OCI-LY7 (cell line): ENCODE data around the gene DAPK1.

ENCODE experiments used
- CTCF ChIP-seq: fragments of 200-600 bp; sonication (generic); conservative IDR thresholded peaks from 2 replicates; pipeline ENCODE4 v1.5.1; 2014; ENCODE audit warnings: mild to moderate bottlenecking, antibody characterized with exemption, low read length, moderate library complexity, mixed read lengths
- EZH2phosphoT487 ChIP-seq: fragments of 200-600 bp; sonication (generic); IDR thresholded peaks from 2 replicates; pipeline ENCODE4 v1.6.1; 2018; ENCODE audit warnings: low read depth, borderline replicate concordance, mild to moderate bottlenecking, mixed run types, antibody characterized with exemption, low read length, moderate library complexity, mixed read lengths

- no peak for TF ChIP-seq CTCF
- TF ChIP-seq EZH2phosphoT487: no peak
Measured at GRCh38 chr9:87550253-87550954, 52.7 kb downstream of the DAPK1 start.
